Natural killer cell (primary cell): ENCODE data around the gene SLC5A9. TPM values are rescaled to one million over a fixed set of nuclear protein-coding genes. Genes with fewer than 3 reads are reported as not detected.
"Not testable (repeated sequence)": the region's sequence is repeated elsewhere in the genome, so short reads cannot be mapped to it uniquely, and the experiment has no call there.

Experiments
- ATAC-seq, 3 donors: fragments of 150-1000 bp in 2 of 3; fragments of 200-7000 bp in 1 of 3; cut with Tn5 transposase; 1 replicate in 1 of 3; 2 replicates in 2 of 3; pipeline ENCODE4 v1.10.0; 2021; ENCODE audit warnings: mild to moderate bottlenecking in 2 of 3, moderate library complexity in 2 of 3
- DNase-seq, 2 donors: peaks; one replicate each; pipeline versions ENCODE4 v3.0.0 to v3.0.0-alpha.2; 2013 to 2021; ENCODE audit warnings: mixed read lengths in 1 of 2
- H3K27ac ChIP-seq: one replicate; pipeline ENCODE4 v1.5.1; 2013; ENCODE audit warnings: mild to moderate bottlenecking, low read length
- H3K27me3 ChIP-seq: one replicate; pipeline ENCODE4 v1.6.1; 2013; ENCODE audit warnings: low read length; ENCODE audit not compliant: control insufficient read depth, insufficient read depth
- H3K36me3 ChIP-seq: one replicate; pipeline ENCODE4 v1.6.1; 2013; ENCODE audit warnings: low read length; ENCODE audit not compliant: control insufficient read depth, insufficient read depth
- H3K4me1 ChIP-seq: one replicate; pipeline ENCODE4 v1.6.1; 2013; ENCODE audit warnings: low read length; ENCODE audit not compliant: control insufficient read depth, insufficient read depth
- H3K4me3 ChIP-seq: one replicate; pipeline ENCODE4 v1.5.1; 2013; ENCODE audit warnings: low read length
- H3K9me3 ChIP-seq: one replicate; pipeline ENCODE4 v1.6.1; 2013; ENCODE audit warnings: low read length; ENCODE audit not compliant: control insufficient read depth, insufficient read depth
- H3K27ac Mint-ChIP-seq, 2 donors: one replicate each; pipeline ENCODE4 v1.8.0; 2022; ENCODE audit warnings: mild to moderate bottlenecking in 2 of 2, mixed read lengths in 2 of 2, moderate library complexity in 1 of 2
- H3K27me3 Mint-ChIP-seq, 2 donors: one replicate each; pipeline ENCODE4 v1.8.0; 2022; ENCODE audit warnings: low read depth in 2 of 2, mixed read lengths in 2 of 2
- H3K36me3 Mint-ChIP-seq: one replicate; pipeline ENCODE4 v1.8.0; 2022; ENCODE audit warnings: mixed read lengths
- H3K4me1 Mint-ChIP-seq, 2 donors: one replicate each; pipeline ENCODE4 v1.8.0; 2022; ENCODE audit warnings: mixed read lengths in 2 of 2
- H3K4me3 Mint-ChIP-seq: one replicate; pipeline ENCODE4 v1.8.0; 2022; ENCODE audit warnings: mild to moderate bottlenecking, moderate library complexity, mixed read lengths
- H3K9me3 Mint-ChIP-seq, 2 donors: one replicate each; pipeline ENCODE4 v1.8.0; 2022; ENCODE audit warnings: mixed read lengths in 2 of 2
- CTCF ChIP-seq: fragments of 200-600 bp; IDR thresholded peaks from one replicate; pipeline ENCODE4 v1.8.0; 2022; ENCODE audit warnings: antibody characterized with exemption
- WGBS: methylation state at CpG from one replicate; pipeline ENCODE4 v1.1.7; 2013; ENCODE audit warnings: missing lambda C conversion rate; ENCODE audit not compliant: insufficient coverage; 5-methylcytosine and 5-hydroxymethylcytosine counted together
- intact Hi-C: fragments of 100-400 bp; cut with micrococcal nuclease; formaldehyde crosslinking; loops from one replicate; pipeline ENCODE4 v1.14.2; 2022
- total RNA-seq, 4 donors: library from RNA; stranded (reverse); fragments of 120-200 nt in 1 of 4; gene quantifications; one replicate each; pipeline versions ENCODE4 v1.2.3 to v1.2.4, GENCODE V29; 2013 to 2022

SLC5A9 gene
- total RNA-seq, 3 donors from 2014 or later (not counting 1 experiment from before 2014, with no cell fraction given): not detected

DNA sequence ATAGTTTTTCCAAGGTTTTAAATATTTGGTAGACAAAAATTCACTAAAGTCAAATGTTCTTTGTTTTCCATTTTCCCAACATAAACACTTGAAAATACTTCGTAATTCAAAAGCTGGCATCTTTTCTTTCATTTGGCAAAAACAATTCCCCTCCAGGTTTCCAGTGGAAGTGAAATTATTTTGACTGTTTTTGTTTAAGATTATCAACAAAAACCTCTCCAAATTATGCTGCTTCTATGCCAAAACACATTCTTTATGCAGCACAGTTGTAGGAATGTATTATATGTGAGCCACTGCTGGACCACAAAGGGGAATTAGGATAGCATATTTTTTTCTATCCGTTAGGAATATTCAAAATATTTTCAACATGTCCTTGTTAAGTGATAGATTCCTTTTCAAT lies 44.1 kb downstream of the SLC5A9 start:
- Mint-ChIP-seq H3K4me3 (no peak overlapping the region), H3K9me3 (no peaks in the 10 kb centered on the region), H3K36me3 (no peaks in the 10 kb centered on the region), H3K27me3 (peaks cover 2 to 14% of the 10 kb centered on the region in 2 donors), H3K4me1 (no peaks in the 10 kb centered on the region), H3K27ac (no peak overlapping the region)
- DNase-seq (no peak), ATAC-seq (no peak)
- no peaks in the 10 kb centered on the region for H3K27me3 ChIP-seq
- TF ChIP-seq CTCF: no peak
- no peak overlapping the region for H3K27ac ChIP-seq
- no peaks in the 10 kb centered on the region for H3K4me1 ChIP-seq
- H3K36me3 ChIP-seq: no peaks in the 10 kb centered on the region
- intact Hi-C loops: no loop called here
- no peaks in the 10 kb centered on the region for H3K9me3 ChIP-seq
- H3K4me3 ChIP-seq: no peak overlapping the region
- WGBS: no CpG with 5 or more reads among the region's 2 CpGs

GRCh38 chr1:48277437-48277836 lies 54.9 kb downstream of the SLC5A9 start:
- H3K9me3 Mint-ChIP-seq, H3K36me3 ChIP-seq, H3K4me1 Mint-ChIP-seq, intact Hi-C loops, H3K4me1 ChIP-seq, H3K36me3 Mint-ChIP-seq, H3K27ac ChIP-seq, H3K9me3 ChIP-seq, H3K4me3 Mint-ChIP-seq, DNase-seq, H3K4me3 ChIP-seq, H3K27ac Mint-ChIP-seq, ATAC-seq, H3K27me3 Mint-ChIP-seq, H3K27me3 ChIP-seq: not testable (repeated sequence)
- 92% methylated on average over 9 of the region's 10 CpGs for WGBS

DNA sequence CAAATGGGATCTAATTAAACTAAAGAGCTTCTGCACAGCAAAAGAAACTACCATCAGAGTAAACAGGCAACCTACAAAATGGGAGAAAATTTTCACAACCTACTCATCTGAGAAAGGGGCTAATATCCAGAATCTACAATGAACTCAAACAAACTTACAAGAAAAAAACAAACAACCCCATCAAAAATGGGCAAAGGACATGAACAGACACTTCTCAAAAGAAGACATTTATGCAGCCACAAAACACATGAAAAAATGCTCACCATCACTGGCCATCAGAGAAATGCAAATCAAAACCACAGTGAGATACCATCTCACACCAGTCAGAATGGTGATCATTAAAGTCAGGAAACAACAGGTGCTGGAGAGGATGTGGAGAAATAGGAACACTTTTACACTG lies 59.8 kb downstream of the SLC5A9 start:
- H3K4me1 ChIP-seq, intact Hi-C loops, H3K36me3 ChIP-seq, H3K4me1 Mint-ChIP-seq, H3K27me3 ChIP-seq, H3K27ac ChIP-seq, H3K9me3 Mint-ChIP-seq, H3K4me3 ChIP-seq, H3K4me3 Mint-ChIP-seq, H3K27ac Mint-ChIP-seq, ATAC-seq, H3K27me3 Mint-ChIP-seq, DNase-seq, H3K9me3 ChIP-seq, H3K36me3 Mint-ChIP-seq: not testable (repeated sequence)

DNA sequence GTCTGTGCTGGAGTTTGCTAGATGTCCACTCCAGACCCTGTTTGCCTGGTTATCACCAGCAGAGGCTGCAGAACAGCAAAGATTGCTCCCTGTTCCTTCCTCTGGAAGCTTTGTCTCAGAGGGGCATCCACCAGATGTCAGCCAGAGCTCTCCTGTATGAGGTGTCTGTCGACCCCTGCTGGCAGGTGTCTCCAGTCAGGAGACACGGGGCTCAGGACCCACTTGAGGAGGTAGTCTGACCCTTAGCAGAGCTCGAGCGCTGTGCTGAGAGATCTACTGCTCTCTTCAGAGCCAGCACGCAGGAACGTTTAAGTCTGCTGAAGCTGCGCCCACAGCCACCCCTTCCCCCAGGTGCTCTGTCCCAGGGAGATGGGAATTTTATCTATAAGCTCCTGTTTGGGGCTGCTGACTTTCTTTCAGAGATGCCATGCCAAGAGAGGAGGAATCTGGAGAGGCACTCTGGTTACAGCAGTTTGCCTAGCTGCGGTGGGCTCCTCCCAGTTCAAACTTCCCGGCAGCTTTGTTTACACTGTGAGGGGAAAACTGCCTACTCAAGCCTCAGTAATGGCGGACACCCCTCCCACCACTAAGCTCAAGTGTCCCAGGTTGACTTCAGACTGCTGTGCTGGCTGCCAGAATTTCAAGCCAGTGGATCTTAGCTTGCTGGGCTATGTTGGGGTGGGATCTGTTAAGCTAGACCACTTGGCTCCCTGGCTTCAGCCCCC lies 62.3 kb downstream of the SLC5A9 start:
- H3K36me3 Mint-ChIP-seq, H3K4me1 ChIP-seq, H3K27ac Mint-ChIP-seq, H3K4me3 ChIP-seq, H3K4me3 Mint-ChIP-seq, H3K27me3 ChIP-seq, H3K9me3 ChIP-seq, DNase-seq, H3K27ac ChIP-seq, H3K4me1 Mint-ChIP-seq, H3K9me3 Mint-ChIP-seq, ATAC-seq, H3K27me3 Mint-ChIP-seq, H3K36me3 ChIP-seq, intact Hi-C loops: not testable (repeated sequence)
- WGBS: 83% methylated on average over 9 of the region's 10 CpGs

DNA sequence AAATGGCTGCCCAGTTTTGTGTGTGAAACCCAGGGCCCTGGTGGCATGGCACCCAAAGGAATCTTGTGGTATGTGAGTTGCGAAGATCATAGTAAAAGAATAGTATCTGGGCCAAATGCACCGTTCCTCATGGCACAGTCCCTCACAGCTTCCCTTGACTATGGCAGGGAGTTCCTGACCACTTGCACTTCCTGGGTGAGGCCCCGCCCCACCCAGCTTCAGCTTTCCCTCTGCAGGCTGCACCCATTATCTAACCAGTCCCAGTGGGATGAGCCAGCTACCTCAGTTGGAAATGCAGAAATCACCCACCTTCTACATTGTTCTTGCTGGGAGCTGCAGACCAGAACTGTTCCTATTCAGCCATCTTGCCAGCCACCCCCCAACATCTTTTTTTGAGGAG lies 63.0 kb downstream of the SLC5A9 start:
- 84% methylated on average over 3 of the region's 3 CpGs for WGBS
- H3K4me1 ChIP-seq: no peaks in the 10 kb centered on the region
- H3K27ac ChIP-seq: no peak overlapping the region
- no peak for ATAC-seq
- no peak for DNase-seq
- no peak overlapping the region for H3K4me3 ChIP-seq
- H3K36me3 Mint-ChIP-seq: peaks cover 7% of the 10 kb centered on the region
- H3K9me3 Mint-ChIP-seq: no peaks in the 10 kb centered on the region
- H3K36me3 ChIP-seq: no peaks in the 10 kb centered on the region
- intact Hi-C loops: no loop called here
- no peaks in the 10 kb centered on the region for H3K27me3 ChIP-seq
- peaks cover 5 to 8% of the 10 kb centered on the region in 2 donors for H3K27me3 Mint-ChIP-seq
- no peak for TF ChIP-seq CTCF
- H3K9me3 ChIP-seq: no peaks in the 10 kb centered on the region
- H3K4me3 Mint-ChIP-seq: no peak overlapping the region
- H3K4me1 Mint-ChIP-seq: no peaks in the 10 kb centered on the region
- H3K27ac Mint-ChIP-seq: no peak overlapping the region
